Nephron (organoid): ENCODE results near the gene NDRG2.

Experiments
- H3K27ac Mint-ChIP-seq, 3 experiments: 2 replicates each; pipeline ENCODE4 v1.8.0; 2020; ENCODE audit warnings: mixed read lengths in 3 of 3, mild to moderate bottlenecking in 2 of 3, moderate library complexity in 1 of 3
- H3K27me3 Mint-ChIP-seq: 2 replicates; pipeline ENCODE4 v1.8.0; 2021; ENCODE audit warnings: low read depth, mild to moderate bottlenecking, moderate library complexity, mixed read lengths
- H3K36me3 Mint-ChIP-seq: 2 replicates; pipeline ENCODE4 v1.8.0; 2020; ENCODE audit warnings: low read depth, mixed read lengths
- H3K4me1 Mint-ChIP-seq: 2 replicates; pipeline ENCODE4 v1.8.0; 2020; ENCODE audit warnings: mixed read lengths
- H3K4me3 Mint-ChIP-seq, 3 experiments: 2 replicates each; pipeline ENCODE4 v1.8.0; 2020; ENCODE audit warnings: mild to moderate bottlenecking in 3 of 3, mixed read lengths in 3 of 3, moderate library complexity in 2 of 3
- H3K9me3 Mint-ChIP-seq: 2 replicates; pipeline ENCODE4 v1.8.0; 2020; ENCODE audit warnings: mixed read lengths
- CTCF ChIP-seq, 3 experiments: fragments of 200-600 bp; sonication (generic); IDR thresholded peaks; one replicate each; pipeline ENCODE4 v1.5.0; 2021; ENCODE audit warnings: antibody characterized with exemption in 3 of 3; ENCODE audit not compliant: unreplicated experiment in 3 of 3

The NDRG2 gene

GRCh38 chr14:21026274-21026987 is 1.6 kb upstream of the NDRG2 start:
- Mint-ChIP-seq H3K4me1 (peaks cover 39% of the 10 kb centered on the region), H3K27me3 (peaks cover under 1% of the 10 kb centered on the region), H3K27ac (peak overlapping the region; percentile 81 to 89 (median 88)), H3K4me3 (peak overlapping the region; percentile 93 to 95 (median 94)), H3K9me3 (no peaks in the 10 kb centered on the region), H3K36me3 (peaks cover 7% of the 10 kb centered on the region)
- TF ChIP-seq CTCF (IDR thresholded peaks at IDR 0.05; ENCODE audit: unreplicated experiment in 3 of 3) = no peak

- Mint-ChIP-seq H3K9me3 (no peaks in the 10 kb centered on the region), H3K36me3 (peaks cover 15% of the 10 kb centered on the region), H3K4me1 (peaks cover 38% of the 10 kb centered on the region), H3K4me3 (peak overlapping the region; percentile 93 to 95 (median 94)), H3K27ac (peak overlapping the region; percentile 81 to 89 (median 88)), H3K27me3 (no peaks in the 10 kb centered on the region)
- TF ChIP-seq CTCF (IDR thresholded peaks at IDR 0.05; ENCODE audit: unreplicated experiment in 3 of 3) = no peak
These were observed 761 bp upstream of the NDRG2 start for GRCh38 chr14:21025371-21026273.

- Mint-ChIP-seq H3K27ac (peak overlapping the region; percentile 27 to 87 (median 56)), H3K4me1 (peaks cover 38% of the 10 kb centered on the region), H3K36me3 (peaks cover 26% of the 10 kb centered on the region), H3K4me3 (peak overlapping the region; percentile 80 to 94 (median 93)), H3K27me3 (peaks cover 2% of the 10 kb centered on the region), H3K9me3 (no peaks in the 10 kb centered on the region)
- no peak for TF ChIP-seq CTCF (IDR thresholded peaks at IDR 0.05; ENCODE audit: unreplicated experiment in 3 of 3)
These were observed 860 bp downstream of the NDRG2 start for GRCh38 chr14:21023817-21024584.

GRCh38 chr14:21023174-21023573 is 1.7 kb downstream of the NDRG2 start:
- no peaks in the 10 kb centered on the region for H3K9me3 Mint-ChIP-seq
- H3K27me3 Mint-ChIP-seq = peaks cover 3% of the 10 kb centered on the region
- H3K36me3 Mint-ChIP-seq = peaks cover 33% of the 10 kb centered on the region
- H3K27ac Mint-ChIP-seq = peak overlapping the region; percentile 27 to 87 (median 56)
- TF ChIP-seq CTCF (IDR thresholded peaks at IDR 0.05; ENCODE audit: unreplicated experiment in 3 of 3) = no peak
- H3K4me1 Mint-ChIP-seq = peaks cover 38% of the 10 kb centered on the region
- peak overlapping the region; percentile 80 to 94 (median 93) for H3K4me3 Mint-ChIP-seq

- no peak for TF ChIP-seq CTCF (IDR thresholded peaks at IDR 0.05; ENCODE audit: unreplicated experiment in 3 of 3)
- peaks cover 34% of the 10 kb centered on the region for H3K36me3 Mint-ChIP-seq
- peak overlapping the region; percentile 80 to 94 (median 93) for H3K4me3 Mint-ChIP-seq
- peaks cover 38% of the 10 kb centered on the region for H3K4me1 Mint-ChIP-seq
- H3K9me3 Mint-ChIP-seq = no peaks in the 10 kb centered on the region
- peak overlapping the region in 2 of 3 experiments; percentile 12 to 61 for H3K27ac Mint-ChIP-seq
- H3K27me3 Mint-ChIP-seq = peaks cover 3% of the 10 kb centered on the region
These were observed 2.2 kb downstream of the NDRG2 start for GRCh38 chr14:21022686-21023085.
